K562 (cell line): Measurements from ENCODE around the gene ELAVL3. TPM values are rescaled to one million over a fixed set of nuclear protein-coding genes. Genes with fewer than 3 reads are reported as not detected.

ENCODE experiments used
- HMGN3 ChIP-seq: IDR thresholded peaks from 2 replicates; pipeline ENCODE4 v1.6.1; 2011; ENCODE audit warnings: borderline replicate concordance, low read depth, mild to moderate bottlenecking, mixed read lengths, low read length; ENCODE audit not compliant: insufficient read length; ENCODE audit errors: extremely low read depth
- JUNB ChIP-seq: fragments of 450-650 bp; formaldehyde crosslinking; conservative IDR thresholded peaks from 2 replicates; pipeline ENCODE4 v1.4.0; 2020; ENCODE audit warnings: mild to moderate bottlenecking
- JUND ChIP-seq, 2 experiments: IDR thresholded peaks; 2 replicates in 1 of 2; 3 replicates in 1 of 2; pipeline ENCODE4 v1.6.1; 2011; ENCODE audit warnings: borderline replicate concordance in 2 of 2, low read depth in 2 of 2, low read length in 2 of 2, improper control_type of control experiment in 1 of 2, missing biosample characterization in 1 of 2, missing genetic modification characterization in 1 of 2, missing genetic modification reagents in 1 of 2
- NFXL1 ChIP-seq: fragments of 450-650 bp; formaldehyde crosslinking; IDR thresholded peaks from 2 replicates; pipeline ENCODE4 v1.4.0; 2021; ENCODE audit warnings: mild to moderate bottlenecking
- POLR2B ChIP-seq: fragments of 450-650 bp; IDR thresholded peaks from 2 replicates; pipeline ENCODE4 v1.6.1; 2018; ENCODE audit warnings: low read depth; ENCODE audit not compliant: partially characterized antibody
- RFX1 ChIP-seq: fragments of 450-650 bp; IDR thresholded peaks from 2 replicates; pipeline ENCODE4 v1.6.1; 2016; ENCODE audit warnings: mild to moderate bottlenecking, moderate library complexity
- SP1 ChIP-seq: sonication (generic); formaldehyde crosslinking; IDR thresholded peaks from 2 replicates; pipeline ENCODE4 v1.8.1; 2022; ENCODE audit warnings: mild to moderate bottlenecking, missing genetic modification reagents
- SP2 ChIP-seq: IDR thresholded peaks from 2 replicates; pipeline ENCODE4 v1.6.1; 2011; ENCODE audit warnings: mild to moderate bottlenecking, low read depth, low read length, moderate library complexity; ENCODE audit not compliant: poor library complexity, severe bottlenecking; ENCODE audit errors: extremely low read depth
- STAT5B ChIP-seq: fragments of 250-450 bp; sonication (Bioruptor Pico); IDR thresholded peaks from 2 replicates; pipeline ENCODE4 v1.8.0; 2021; ENCODE audit warnings: mild to moderate bottlenecking, inconsistent platforms
- ZNF57 ChIP-seq: fragments of 450-650 bp; formaldehyde crosslinking; IDR thresholded peaks from 2 replicates; pipeline ENCODE4 v1.4.0; 2020; ENCODE audit warnings: mild to moderate bottlenecking, moderate library complexity
- ZNF644 ChIP-seq: fragments of 200-800 bp; sonication (Bioruptor generic); IDR thresholded peaks from 2 replicates; pipeline ENCODE4 v1.6.1; 2016; ENCODE audit warnings: low read depth, missing genetic modification characterization, missing compliant biosample characterization
- polyA plus RNA-seq, 8 experiments: library from polyadenylated mRNA; depleted of rRNA in 4 of 8; stranded (reverse) in 5 of 8; unstranded in 3 of 8; fragments of >200 nt; fragmentation: Nextera tagmentation in 2 of 8; fragmentation: Illumina TruSeq in 1 of 8; extraction: Ambion mirVana in 2 of 8; extraction: Trizol in 1 of 8; gene quantifications; 2 replicates each; pipeline versions ENCODE4 v1.2.1 to v1.2.3, GENCODE V29; 2011 to 2014; ENCODE audit warnings: inconsistent platforms in 1 of 8, missing spikeins in 1 of 8
- total RNA-seq, 7 experiments: library from RNA; depleted of rRNA in 6 of 7; stranded (reverse); fragments of >200 nt in 6 of 7; fragmentation: Illumina TruSeq in 2 of 7; extraction: Trizol in 2 of 7; gene quantifications; 2 replicates each; pipeline versions ENCODE4 v1.2.1 to v1.2.3, GENCODE V29; 2011 to 2021; ENCODE audit warnings: low replicate concordance in 1 of 7
- TF ChIP-seq, protein P1 (sequence below), 2 experiments: fragments of 450-650 bp in 1 of 2; sonication (generic) in 1 of 2; formaldehyde crosslinking in 1 of 2; IDR thresholded peaks; 2 replicates each; pipeline versions ENCODE4 v1.7.1 to v1.9.0; 2016 to 2022; ENCODE audit warnings: inconsistent platforms in 1 of 2, mild to moderate bottlenecking in 1 of 2, missing genetic modification reagents in 1 of 2
- TF ChIP-seq, protein P2 (sequence below): sonication (generic); formaldehyde crosslinking; IDR thresholded peaks from 2 replicates; pipeline ENCODE4 v1.9.0; 2022; ENCODE audit warnings: mild to moderate bottlenecking, missing genetic modification reagents
- TF ChIP-seq, protein P3 (sequence below): sonication (generic); formaldehyde crosslinking; IDR thresholded peaks from 2 replicates; pipeline ENCODE4 v1.8.1; 2023; ENCODE audit warnings: mild to moderate bottlenecking, missing genetic modification reagents

Gene ELAVL3
- total and polyA plus RNA-seq, 9 of the 15 experiments (the other 6 are each of a cell fraction or from before 2014, with no cell fraction given) = not detected

DNA sequence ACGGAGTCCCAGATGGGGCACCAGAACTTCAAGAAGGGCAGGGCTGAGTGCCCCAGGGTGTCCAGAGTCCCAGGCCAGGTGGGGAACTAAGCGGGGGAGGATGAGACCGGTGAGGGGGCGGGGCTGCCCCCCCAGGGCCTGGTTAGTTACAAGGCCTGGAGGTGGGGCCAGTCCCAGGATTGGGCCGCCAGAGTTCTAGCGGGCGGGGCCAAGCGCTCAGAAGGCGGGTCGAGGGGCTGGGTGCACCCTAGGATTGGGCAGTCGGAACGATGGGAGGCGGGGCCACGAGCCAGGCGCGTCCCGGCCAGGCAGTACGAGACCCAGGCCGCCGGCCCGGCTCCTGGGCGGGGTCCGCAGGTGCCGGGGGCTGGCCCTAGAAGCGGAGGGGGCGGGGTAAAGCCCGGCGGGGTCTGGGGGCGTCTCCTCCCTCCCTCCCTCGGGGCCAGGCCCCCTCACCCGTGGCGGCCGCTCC lies 24.2 kb upstream of the ELAVL3 start (continued):
- TF ChIP-seq, protein P1, sequence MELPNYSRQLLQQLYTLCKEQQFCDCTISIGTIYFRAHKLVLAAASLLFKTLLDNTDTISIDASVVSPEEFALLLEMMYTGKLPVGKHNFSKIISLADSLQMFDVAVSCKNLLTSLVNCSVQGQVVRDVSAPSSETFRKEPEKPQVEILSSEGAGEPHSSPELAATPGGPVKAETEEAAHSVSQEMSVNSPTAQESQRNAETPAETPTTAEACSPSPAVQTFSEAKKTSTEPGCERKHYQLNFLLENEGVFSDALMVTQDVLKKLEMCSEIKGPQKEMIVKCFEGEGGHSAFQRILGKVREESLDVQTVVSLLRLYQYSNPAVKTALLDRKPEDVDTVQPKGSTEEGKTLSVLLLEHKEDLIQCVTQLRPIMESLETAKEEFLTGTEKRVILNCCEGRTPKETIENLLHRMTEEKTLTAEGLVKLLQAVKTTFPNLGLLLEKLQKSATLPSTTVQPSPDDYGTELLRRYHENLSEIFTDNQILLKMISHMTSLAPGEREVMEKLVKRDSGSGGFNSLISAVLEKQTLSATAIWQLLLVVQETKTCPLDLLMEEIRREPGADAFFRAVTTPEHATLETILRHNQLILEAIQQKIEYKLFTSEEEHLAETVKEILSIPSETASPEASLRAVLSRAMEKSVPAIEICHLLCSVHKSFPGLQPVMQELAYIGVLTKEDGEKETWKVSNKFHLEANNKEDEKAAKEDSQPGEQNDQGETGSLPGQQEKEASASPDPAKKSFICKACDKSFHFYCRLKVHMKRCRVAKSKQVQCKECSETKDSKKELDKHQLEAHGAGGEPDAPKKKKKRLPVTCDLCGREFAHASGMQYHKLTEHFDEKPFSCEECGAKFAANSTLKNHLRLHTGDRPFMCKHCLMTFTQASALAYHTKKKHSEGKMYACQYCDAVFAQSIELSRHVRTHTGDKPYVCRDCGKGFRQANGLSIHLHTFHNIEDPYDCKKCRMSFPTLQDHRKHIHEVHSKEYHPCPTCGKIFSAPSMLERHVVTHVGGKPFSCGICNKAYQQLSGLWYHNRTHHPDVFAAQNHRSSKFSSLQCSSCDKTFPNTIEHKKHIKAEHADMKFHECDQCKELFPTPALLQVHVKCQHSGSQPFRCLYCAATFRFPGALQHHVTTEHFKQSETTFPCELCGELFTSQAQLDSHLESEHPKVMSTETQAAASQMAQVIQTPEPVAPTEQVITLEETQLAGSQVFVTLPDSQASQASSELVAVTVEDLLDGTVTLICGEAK (IDR thresholded peaks at IDR 0.05) = no peak
- TF ChIP-seq, protein P1 (CRISPR knock-in tag; IDR thresholded peaks at IDR 0.05) = no peak
- TF ChIP-seq SP2 (peak; percentile 46), ZNF57 (CRISPR knock-in tag) (no peak), HMGN3 (peak; percentile 76), NFXL1 (CRISPR knock-in tag) (no peak), RFX1 (no peak), JUND (IDR thresholded peaks at IDR 0.05; ENCODE audit: borderline replicate concordance, low read depth, low read length) (0 out of 2 replicates have a peak, but pooled peaks have one; percentile 25), JUND (tag; IDR thresholded peaks at IDR 0.05; ENCODE audit: borderline replicate concordance, low read depth, low read length) (no peak), POLR2B (peak; percentile 7), JUNB (CRISPR knock-in tag) (no peak), SP1 (CRISPR knock-in tag) (peak; percentile 93), ZNF644 (tag) (no peak), STAT5B (CRISPR knock-in tag) (no peak)
- TF ChIP-seq, protein P2, sequence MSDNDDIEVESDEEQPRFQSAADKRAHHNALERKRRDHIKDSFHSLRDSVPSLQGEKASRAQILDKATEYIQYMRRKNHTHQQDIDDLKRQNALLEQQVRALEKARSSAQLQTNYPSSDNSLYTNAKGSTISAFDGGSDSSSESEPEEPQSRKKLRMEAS = peak; percentile 22; the same call in 1 of the 2 replicates
- TF ChIP-seq, protein P3, sequence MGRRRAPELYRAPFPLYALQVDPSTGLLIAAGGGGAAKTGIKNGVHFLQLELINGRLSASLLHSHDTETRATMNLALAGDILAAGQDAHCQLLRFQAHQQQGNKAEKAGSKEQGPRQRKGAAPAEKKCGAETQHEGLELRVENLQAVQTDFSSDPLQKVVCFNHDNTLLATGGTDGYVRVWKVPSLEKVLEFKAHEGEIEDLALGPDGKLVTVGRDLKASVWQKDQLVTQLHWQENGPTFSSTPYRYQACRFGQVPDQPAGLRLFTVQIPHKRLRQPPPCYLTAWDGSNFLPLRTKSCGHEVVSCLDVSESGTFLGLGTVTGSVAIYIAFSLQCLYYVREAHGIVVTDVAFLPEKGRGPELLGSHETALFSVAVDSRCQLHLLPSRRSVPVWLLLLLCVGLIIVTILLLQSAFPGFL (CRISPR knock-in tag) = no peak
